ENCODE measurements around the gene MSMP. TPM values are rescaled to one million over a fixed set of nuclear protein-coding genes. Genes with fewer than 3 reads are reported as not detected.

MSMP gene
- total RNA-seq, 3 donors from 2014 or later: not detected

DNA sequence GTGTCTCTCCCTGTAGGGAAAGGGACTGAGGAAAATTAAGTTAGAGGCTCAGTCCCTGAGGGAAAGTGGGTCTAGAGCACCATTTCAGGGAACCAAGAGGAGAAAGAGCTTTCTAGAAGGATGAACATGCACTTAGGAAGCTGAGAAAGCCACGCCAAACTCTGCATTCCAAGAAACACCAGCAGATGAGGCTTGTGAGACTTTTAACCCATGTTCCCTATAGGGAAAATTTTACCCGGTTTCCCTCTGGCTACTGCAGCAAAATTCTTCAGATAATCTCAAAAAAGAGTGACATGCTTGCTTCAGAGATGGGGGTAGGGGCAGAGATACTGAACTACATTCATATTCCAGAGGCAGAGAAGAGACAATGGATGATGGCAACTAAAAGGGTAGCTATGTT lies 30.6 kb downstream of the MSMP start:
- no peak for TF ChIP-seq POLR2AphosphoS5 (IDR thresholded peaks at IDR 0.05)
- TF ChIP-seq, protein P1, sequence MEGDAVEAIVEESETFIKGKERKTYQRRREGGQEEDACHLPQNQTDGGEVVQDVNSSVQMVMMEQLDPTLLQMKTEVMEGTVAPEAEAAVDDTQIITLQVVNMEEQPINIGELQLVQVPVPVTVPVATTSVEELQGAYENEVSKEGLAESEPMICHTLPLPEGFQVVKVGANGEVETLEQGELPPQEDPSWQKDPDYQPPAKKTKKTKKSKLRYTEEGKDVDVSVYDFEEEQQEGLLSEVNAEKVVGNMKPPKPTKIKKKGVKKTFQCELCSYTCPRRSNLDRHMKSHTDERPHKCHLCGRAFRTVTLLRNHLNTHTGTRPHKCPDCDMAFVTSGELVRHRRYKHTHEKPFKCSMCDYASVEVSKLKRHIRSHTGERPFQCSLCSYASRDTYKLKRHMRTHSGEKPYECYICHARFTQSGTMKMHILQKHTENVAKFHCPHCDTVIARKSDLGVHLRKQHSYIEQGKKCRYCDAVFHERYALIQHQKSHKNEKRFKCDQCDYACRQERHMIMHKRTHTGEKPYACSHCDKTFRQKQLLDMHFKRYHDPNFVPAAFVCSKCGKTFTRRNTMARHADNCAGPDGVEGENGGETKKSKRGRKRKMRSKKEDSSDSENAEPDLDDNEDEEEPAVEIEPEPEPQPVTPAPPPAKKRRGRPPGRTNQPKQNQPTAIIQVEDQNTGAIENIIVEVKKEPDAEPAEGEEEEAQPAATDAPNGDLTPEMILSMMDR (IDR thresholded peaks at IDR 0.05): no peak
- TF ChIP-seq POLR2A (IDR thresholded peaks at IDR 0.05): no peak
- H3K4me3 ChIP-seq: no peak overlapping the region
- H3K36me3 ChIP-seq: peaks cover 23% of the 10 kb centered on the region
- DNase-seq (ENCODE audit: low spot score in 2 of 2): no peak
- intact Hi-C loops (cut with DNase I; ENCODE audit: low total_unique reads): no loop called here
- peaks cover 6 to 14% of the 10 kb centered on the region in 2 donors for H3K4me1 ChIP-seq
- H3K9me3 ChIP-seq: no peaks in the 10 kb centered on the region
- H3K27me3 ChIP-seq: no peaks in the 10 kb centered on the region
- no peak overlapping the region for H3K27ac ChIP-seq

DNA sequence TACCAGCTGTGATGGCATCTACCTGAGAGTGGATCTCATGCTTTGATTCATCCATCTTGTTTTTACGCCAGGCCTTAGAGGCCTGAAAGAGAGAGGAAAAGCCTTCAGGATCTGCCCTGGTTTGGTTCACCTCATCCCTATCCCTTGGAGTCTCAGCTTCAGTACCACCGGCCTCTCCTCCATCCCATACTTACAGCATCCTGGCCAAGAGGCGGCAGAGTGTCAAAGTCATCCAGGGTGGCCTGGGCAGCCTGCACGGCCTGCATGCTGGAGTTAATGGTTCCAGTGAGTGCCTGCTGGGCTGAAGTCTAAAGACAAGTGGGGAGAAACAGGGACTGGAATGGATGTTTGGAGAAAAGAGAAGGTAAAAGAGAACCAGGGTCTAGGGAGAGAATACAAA lies 34.5 kb downstream of the MSMP start:
- no peaks in the 10 kb centered on the region for H3K4me1 ChIP-seq
- peaks cover 20% of the 10 kb centered on the region for H3K36me3 ChIP-seq
- DNase-seq (ENCODE audit: low spot score in 2 of 2): no peak
- TF ChIP-seq POLR2AphosphoS5 (IDR thresholded peaks at IDR 0.05) (no peak), POLR2A (IDR thresholded peaks at IDR 0.05) (no peak)
- TF ChIP-seq, protein P1 (IDR thresholded peaks at IDR 0.05): no peak
- no peak overlapping the region for H3K27ac ChIP-seq
- intact Hi-C loops (cut with DNase I; ENCODE audit: low total_unique reads): no loop called here
- no peak overlapping the region for H3K4me3 ChIP-seq
- H3K27me3 ChIP-seq: no peaks in the 10 kb centered on the region
- no peaks in the 10 kb centered on the region for H3K9me3 ChIP-seq

DNA sequence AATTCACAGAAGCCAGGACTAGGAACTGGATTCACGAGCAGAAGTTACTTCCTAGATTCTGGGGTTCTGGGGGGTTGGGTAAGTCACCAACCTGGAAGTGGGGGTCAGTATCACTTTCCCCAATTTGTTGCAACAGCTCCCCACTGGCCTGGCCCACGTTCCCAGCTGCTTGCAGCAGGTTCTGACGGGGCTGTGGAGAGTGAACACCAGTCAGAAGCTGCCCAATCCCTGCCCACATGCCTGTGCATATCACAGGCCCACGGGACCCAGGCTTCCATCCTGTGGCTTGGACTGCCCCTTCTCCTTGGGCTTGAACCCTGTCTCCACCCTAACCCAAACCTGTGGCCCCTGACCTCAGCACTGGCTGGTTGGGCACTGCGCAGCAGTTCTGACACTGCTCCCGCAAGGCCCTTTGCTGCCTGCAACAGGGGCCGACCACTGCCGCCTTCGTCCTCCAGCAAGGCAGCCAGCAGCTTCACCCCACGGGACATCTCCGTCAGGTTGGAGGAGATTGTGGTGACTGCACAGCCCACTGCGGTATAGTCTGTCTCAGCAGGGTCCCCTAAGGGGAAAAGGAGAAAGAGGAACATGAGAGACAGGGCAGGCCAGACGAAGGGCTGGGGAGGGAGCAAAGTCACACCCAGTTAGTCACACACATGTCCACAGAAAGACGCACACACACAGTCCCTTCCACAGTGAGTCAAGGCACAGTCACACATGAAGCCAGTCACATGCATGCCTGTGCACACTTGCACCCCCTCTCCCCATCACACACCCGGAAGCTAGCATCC lies 35.2 kb downstream of the MSMP start:
- Histone ChIP-seq H3K4me3 (no peak overlapping the region), H3K27ac (no peak overlapping the region), H3K9me3 (no peaks in the 10 kb centered on the region), H3K4me1 (no peaks in the 10 kb centered on the region), H3K36me3 (peaks cover 23% of the 10 kb centered on the region), H3K27me3 (no peaks in the 10 kb centered on the region)
- no peak for DNase-seq (ENCODE audit: low spot score in 2 of 2)
- TF ChIP-seq POLR2A (IDR thresholded peaks at IDR 0.05) (no peak), POLR2AphosphoS5 (IDR thresholded peaks at IDR 0.05) (no peak)
- TF ChIP-seq, protein P1 (IDR thresholded peaks at IDR 0.05): no peak
- intact Hi-C loops (cut with DNase I; ENCODE audit: low total_unique reads): no loop called here

DNA sequence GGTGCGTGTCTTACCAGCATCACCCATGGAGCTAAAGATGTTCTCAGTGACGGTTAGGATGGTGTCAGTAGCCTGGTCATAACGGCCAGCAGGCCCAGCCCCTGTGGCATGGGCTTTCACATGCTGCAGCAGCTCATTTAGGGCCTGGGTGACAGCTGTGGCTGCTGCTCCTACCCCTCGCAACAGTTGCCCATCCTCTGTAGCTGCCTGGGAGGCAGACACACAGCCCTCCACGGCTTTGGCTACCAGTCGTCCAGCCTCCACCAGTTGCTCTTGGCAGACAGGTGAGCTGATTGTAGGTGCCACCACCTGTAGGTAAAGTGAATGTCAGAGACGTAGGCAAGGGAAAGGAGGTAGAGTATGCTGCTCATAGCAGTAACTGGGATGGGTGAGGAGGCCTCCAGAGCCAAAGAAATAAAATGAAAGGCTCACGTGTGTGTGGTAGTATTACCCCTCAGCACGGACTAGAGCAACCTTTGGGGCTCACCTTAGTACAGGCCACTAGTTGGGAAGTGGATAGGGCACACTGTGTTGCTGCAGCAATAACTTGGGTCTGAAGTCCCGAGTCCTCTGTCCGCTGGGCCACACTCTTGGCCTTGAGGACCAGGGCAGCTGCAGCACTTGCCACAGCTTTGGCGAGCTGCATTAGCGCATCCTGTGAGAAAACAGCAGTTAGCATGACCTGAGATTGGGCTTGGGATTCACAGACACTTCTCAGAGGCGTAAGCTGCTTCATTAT lies 36.8 kb downstream of the MSMP start:
- Histone ChIP-seq H3K4me1 (no peaks in the 10 kb centered on the region), H3K9me3 (no peaks in the 10 kb centered on the region), H3K36me3 (peaks cover 26% of the 10 kb centered on the region), H3K27me3 (no peaks in the 10 kb centered on the region), H3K4me3 (no peak overlapping the region), H3K27ac (no peak overlapping the region)
- DNase-seq (ENCODE audit: low spot score in 2 of 2): no peak
- TF ChIP-seq POLR2A (IDR thresholded peaks at IDR 0.05) (no peak), POLR2AphosphoS5 (IDR thresholded peaks at IDR 0.05) (no peak)
- TF ChIP-seq, protein P1 (IDR thresholded peaks at IDR 0.05): no peak
- intact Hi-C loops (cut with DNase I; ENCODE audit: low total_unique reads): no loop called here

DNA sequence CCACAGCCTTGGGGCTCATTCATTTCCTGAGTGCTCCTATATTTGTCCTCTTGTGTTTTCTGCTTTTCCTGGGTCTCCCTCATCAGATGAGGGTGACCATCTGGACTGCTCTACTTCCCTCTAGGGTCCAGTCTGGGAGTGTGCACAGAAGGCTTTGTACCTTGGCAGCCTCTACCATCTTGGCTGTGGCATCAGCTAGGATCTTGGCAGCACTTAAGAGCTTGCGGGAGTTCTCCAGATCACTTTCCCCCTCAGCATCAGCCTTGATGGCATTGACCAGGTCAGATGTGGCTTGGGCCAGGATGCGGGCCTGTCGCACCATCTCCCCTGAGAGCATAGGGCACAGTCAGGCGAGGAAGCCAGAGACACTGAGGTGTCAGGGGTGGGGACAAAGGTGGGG lies 37.8 kb downstream of the MSMP start:
- no peaks in the 10 kb centered on the region for H3K4me1 ChIP-seq
- intact Hi-C loops (cut with DNase I; ENCODE audit: low total_unique reads): no loop called here
- H3K36me3 ChIP-seq: peaks cover 29% of the 10 kb centered on the region
- TF ChIP-seq POLR2A (IDR thresholded peaks at IDR 0.05): no peak
- TF ChIP-seq POLR2AphosphoS5 (IDR thresholded peaks at IDR 0.05): no peak
- TF ChIP-seq, protein P1 (IDR thresholded peaks at IDR 0.05): no peak
- H3K27me3 ChIP-seq: no peaks in the 10 kb centered on the region
- no peak for DNase-seq (ENCODE audit: low spot score in 2 of 2)
- H3K27ac ChIP-seq: peak overlapping the region in 1 of 2 donors; percentile 38
- no peak overlapping the region for H3K4me3 ChIP-seq
- H3K9me3 ChIP-seq: no peaks in the 10 kb centered on the region
